ENCODE data around the gene FAM83F.
"Not testable (repeated sequence)": the region's sequence is repeated elsewhere in the genome, so short reads cannot be mapped to it uniquely, and the experiment has no call there.

The FAM83F gene

DNA sequence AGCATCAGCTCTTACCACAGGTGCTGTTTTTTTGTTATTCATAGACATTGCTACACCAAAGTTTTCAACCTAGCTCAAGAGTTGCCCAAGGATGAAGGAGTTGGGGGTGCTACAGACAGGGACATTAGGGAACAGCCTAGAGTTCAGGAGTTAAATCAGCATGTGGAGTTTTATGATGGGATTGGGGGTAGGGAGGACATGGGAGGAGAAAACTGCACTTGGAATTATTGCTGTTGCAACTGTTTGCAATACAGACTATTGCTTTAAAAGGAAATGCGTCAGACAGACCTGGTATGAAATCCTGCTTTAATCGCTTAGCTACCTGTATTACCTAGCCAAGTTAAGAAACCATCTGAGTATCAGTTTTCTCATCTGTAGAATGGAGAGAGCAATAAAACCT lies 28.3 kb upstream of the FAM83F start:
- no peak for DNase-seq (ENCODE audit: low read depth)

DNA sequence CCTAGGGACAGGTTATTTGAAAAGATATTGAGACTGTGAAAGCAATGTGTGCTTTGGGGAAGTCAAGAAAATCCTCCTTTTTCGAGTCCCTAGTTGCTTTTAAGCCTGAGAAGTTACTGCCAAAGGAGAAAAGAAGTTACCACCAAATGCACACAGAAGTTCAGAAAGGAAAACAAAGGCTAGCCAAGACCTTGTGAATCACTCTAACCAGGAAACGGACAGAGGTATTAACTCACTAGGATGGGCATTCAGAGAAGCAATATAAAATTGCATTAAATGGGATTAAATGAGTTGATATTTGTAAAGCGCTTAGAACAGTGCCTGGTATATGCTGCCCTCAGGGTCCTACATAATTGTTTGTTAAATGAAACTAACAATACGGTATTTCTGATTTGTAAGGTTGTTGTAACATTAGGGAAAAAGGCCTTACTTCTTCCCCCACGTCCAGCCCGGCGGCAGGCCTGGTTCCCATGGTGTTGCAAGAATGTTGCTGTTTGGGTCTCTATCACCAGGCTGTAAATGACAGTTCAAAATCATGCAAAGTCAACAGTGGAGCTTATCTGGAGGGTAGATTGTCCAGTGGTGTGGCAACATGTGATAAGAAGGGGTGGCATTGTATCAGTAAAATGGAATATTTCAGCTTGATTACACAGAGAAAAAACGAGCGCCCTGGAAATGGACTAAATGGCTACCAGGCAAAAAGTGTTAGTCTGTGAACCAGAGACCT lies 27.5 kb upstream of the FAM83F start:
- DNase-seq (ENCODE audit: low read depth): no peak

DNA sequence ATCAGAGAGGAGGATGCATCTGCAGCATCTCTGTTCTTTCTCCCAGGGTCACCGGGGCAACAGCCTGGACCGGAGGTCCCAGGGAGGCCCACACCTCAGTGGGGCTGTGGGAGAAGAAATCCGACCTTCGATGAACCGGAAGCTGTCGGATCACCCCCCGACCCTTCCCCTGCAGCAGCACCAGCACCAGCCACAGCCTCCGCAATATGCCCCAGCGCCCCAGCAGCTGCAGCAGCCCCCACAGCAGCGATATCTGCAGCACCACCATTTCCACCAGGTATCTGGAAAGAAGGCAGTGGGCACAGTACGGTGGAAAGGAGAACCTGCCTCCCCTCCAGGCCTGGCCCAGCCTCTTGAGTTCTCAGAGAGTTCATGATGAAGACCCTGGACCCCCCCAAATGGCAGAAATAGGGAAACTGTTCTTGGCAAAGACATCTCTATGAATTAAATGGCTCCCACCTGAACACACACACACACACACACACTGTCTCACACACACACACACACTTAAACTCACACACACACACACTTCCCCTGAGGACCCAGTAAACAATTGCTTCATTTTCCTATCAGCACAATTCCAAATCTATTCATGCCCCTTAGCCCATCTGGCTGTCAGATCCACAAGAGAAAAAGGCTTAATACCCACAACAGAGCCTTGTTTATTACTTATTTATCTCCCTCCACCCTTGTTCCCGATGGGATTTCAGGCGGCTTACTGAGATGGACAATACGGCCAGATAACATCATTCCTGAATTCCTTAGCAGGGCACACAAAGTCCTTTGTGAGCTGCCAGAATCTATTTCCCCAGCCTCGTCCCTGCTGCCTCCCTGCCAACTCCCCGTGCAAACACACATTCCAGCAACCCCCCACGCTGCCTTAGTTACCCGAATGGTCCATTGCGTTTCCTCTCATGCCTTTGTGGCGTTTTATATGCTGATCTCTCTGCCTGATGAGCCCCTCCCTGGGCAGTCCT lies 26.5 kb upstream of the FAM83F start:
- no peak for DNase-seq (ENCODE audit: low read depth)

DNA sequence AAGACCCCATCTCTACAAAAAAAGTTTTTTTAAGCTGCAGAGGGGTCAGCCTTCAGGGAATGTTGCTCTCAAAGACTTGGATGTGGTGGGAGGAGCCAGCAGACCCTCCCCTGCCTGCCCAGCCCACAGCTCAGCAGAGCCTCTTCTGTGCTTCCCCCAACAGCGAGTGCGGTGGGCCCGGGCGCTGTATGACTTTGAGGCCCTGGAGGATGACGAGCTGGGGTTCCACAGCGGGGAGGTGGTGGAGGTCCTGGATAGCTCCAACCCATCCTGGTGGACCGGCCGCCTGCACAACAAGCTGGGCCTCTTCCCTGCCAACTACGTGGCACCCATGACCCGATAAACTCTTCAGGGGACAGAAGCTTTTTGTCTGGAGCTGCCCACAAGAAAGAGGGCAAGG lies 24.0 kb upstream of the FAM83F start:
- no peak for DNase-seq (ENCODE audit: low read depth)

DNA sequence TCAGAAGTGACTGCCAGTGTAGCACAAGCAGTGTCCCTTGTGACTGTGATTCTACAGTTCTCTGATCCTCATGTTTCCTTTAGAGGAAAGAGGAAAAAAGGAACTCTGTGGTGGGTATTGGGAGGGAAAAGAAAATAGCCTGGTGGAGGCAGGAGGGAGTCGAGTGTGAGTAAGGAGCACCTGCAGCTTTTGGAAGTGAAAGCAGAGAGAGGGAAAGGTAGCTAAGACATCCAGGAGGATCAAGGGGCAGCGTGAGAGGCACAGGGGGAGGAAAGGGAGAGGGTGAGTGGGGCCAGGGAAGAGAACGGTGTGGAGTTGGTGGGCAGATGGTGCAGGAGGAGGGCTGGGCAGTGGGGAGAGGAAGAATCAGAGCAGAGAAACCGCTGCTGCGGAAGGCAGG lies 22.1 kb upstream of the FAM83F start:
- no peak for DNase-seq (ENCODE audit: low read depth)

DNA sequence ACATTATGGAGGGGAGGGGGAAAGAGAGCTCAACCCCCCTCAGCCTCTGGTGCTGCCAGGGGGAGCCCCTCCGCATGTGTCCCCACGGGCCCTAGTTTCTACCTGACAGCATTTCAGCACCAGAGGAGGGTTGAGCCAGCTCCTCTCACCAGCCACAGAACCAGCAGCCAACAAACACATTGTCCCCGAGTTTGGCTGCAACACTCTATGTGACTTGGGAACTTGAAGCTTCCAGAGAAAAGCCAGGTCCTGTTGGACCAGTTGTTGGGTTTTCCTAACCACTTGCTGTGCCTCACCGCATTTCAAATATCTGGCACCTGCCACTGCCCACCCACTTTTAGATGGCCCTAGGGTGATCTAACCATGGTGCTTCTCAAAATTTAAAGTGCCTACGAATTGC lies 21.1 kb upstream of the FAM83F start:
- no peak for DNase-seq (ENCODE audit: low read depth)

DNA sequence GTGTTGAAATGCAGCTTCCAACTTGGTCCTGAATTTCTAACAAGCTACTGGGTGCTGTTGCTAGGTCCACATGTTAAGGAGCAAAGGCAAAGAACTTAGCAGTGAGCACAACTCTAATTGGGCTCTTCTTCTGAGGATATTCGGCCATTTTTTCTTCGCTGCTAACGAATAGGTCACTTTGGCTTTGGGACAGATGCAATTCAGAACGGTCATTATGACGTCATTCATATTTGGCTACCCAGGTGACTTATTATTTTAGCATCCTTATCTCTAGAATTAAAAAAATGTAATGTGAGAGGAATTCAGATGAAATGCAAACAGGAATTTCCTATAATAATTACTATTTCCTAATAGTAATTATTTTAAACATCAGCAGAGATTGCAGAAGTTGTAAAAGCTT lies 20.7 kb upstream of the FAM83F start:
- DNase-seq (ENCODE audit: low read depth): no peak

DNA sequence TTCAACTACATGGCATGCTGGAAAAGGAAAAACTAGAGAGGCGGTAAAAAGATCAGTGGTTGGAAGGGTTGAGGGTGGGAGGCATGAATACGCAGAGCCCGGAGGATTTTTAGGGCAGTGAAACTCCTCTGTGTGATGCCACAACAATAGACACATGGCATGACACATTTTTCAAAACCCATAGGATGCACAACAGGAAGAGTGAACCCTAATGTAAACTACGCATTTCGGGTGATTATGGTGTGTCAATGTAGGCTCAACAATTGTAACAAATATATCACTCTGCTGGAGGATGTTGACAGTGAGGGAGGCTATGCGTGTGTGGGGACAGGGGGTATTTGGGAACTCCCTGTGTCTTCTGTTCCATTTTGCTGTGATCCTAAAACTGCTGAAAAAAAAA lies 15.7 kb upstream of the FAM83F start:
- DNase-seq (ENCODE audit: low read depth): no peak

DNA sequence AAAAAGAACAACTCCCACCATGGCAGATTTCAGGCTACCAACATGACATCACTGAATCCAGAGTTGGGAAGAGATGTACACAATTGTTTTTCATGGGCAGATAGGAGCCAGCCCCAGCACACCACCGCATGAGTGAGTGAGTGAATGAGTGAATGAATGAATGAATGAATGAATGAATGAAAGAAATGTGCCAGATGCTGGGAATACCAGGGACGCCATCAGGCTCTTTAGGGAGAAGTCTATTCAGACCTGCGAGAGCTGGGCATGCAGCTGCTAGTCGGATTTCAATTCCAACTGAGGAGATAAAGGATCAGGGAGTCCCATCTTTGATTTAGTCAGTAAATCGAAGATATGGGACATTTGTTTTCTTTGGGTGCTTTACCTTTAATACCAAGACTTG lies 15.3 kb upstream of the FAM83F start:
- no peak for DNase-seq (ENCODE audit: low read depth)

DNA sequence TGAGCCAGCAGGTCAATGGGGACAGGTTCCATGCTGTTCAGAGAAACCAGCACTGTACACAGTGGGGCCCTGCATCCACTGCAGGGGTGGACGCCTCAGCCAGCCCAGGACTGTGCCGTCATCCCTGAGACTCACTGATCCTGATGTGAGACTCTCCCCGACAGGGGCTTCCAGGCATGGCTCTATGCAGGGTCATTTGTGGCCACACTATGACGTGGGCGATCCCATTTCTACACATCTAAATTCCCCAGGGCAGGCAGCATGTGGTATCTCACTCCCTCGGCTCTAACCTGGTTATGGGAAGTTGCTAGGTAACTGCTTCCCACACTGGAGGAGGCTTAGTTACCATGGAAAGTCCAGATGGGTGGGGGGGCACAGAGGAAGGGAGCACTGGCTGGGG lies 14.2 kb upstream of the FAM83F start:
- no peak for DNase-seq (ENCODE audit: low read depth)

DNA sequence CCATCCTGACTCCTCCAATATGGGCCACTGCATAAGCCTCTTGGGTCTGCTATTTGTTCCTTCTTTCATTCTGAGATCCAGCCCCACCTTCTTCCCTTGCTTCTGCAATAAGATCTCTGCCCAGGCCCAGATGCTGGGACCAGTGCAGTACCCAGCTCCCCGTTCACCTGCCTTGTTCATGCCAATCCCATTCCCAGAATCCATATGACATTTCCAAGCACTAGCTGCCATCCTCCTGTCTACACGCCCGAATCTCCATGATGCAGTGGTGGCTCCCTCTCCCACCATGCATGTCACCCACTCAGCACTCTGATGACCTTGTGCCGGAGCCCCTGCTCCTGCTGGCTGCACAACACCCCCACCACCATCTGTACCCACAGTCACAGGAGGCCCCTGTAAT lies 11.4 kb upstream of the FAM83F start:
- DNase-seq (ENCODE audit: low read depth): no peak

DNA sequence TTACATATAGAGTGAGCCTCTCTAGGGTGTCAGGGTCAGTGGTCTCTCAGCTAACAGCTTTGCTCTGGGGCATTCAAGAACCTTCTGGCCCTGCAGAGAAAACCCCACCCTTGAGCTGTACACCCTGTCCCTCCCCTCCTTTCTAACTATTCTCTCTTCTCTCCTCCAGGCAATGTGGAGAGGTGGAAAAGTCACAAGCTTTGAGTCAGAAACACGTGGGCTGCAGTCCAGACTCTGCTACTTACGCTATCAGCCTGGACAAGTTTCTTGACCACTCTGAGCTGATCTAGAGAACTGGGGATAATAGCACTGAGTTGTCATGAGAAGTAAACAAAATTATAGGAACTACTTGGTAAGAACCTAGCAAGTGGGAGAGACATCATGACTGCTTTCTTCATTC lies 10.7 kb upstream of the FAM83F start:
- no peak for DNase-seq (ENCODE audit: low read depth)

DNA sequence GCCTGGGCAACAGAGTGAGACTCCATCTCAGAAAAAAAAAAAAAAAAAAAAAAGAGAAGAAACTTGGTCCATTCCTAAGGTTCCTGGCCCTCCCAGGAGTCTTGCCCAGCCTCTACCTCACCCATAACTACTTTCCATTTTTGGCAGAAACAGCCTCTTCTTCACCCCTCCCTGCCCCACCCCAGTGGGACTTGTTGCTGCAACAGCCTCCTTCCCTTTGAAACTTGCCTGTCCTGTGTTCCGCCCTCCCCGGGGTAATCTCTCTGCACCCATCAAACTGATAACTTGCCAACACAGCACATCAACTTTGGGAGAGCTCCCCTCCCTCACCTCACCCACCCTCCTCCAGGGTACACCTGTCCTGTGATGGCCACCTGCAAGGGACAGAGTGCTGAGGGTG lies 10.0 kb upstream of the FAM83F start:
- no peak for DNase-seq (ENCODE audit: low read depth)

DNA sequence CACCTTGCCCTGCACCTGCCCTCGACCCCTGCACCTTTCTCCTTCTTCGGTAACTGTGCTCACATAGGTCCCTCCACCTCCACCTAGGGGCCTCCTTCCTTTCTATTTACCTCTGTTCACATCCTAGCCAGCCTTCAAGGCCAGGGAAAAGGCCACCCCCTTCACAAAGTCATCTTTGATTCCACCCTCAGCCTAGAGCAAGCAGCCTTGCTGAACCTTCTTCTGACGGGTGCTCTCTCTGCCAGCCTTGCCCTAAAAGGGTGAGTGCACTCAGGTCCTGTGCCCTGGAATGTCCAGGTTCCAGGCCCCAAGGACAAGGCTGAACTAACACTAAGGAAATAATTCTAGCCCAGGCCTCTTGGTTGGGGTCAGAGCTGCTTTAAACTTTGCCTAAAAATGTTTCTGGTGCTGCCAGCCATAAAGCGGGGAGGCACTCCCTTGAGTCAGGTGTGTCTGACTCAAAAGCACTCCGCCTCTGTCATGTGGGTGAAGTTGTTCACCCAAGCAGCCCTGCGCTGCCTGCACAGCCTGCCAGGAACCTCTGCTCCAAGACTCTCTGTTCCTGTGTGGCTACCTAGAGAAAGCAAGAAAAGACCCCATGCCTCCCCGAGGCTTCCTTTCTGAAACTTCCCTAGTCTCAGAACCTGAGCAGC lies 9.2 kb upstream of the FAM83F start:
- no peak for DNase-seq (ENCODE audit: low read depth)

DNA sequence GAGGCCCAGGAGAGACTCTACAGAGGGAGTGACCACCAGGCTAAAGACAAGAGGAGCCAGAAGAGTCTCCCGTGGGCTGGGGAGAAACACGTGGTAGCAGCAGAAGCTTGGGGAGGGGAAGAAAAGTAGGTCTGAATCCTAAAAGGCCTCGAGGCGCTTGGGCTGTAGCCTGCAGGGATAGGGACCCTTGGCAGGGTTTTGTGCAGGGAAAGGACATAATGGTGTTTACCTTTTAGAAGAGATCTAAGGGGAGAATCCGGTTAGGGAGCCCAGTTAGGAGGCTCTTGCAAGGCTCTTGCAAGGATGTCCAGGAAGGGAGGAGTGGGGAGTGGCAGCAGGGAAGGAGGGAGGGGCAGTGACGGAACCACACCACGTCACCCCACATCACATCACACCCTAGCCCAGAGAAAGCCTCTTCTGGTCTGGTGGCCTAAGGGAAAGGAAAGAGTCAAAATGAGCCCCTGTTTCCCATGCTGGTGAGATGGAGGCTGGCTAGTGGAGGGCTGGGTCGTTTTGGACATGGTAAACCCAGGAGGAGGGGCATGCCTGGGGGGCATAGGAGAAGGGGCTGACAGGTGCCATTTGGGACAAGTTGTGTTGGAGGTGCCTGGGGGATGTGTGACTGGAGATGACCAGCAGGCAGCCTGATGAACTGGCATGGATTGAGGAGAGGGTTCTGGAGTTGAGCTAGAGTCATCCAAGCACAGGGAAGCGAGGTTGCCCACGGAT lies 6.2 kb upstream of the FAM83F start:
- DNase-seq (ENCODE audit: low read depth): no peak

DNA sequence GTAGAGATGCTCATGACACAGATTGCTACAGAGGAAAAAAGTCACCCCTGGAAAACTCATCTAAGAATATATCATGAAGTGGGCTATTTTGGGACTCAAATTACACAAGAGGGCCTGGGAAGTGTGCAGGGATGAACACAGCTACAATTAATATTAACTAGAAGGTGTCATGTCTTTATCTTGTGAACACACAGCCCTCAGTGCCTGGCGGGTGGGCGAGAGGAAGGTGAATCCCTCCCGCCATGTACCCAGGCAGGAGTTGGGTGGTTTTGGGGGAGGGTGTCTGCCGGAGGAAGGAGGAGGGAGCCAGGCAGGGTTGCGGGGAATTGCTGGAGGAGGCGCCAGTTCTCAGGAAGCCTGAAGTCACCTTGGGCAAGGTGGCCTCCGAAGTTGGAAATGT lies 5.1 kb upstream of the FAM83F start:
- no peak for DNase-seq (ENCODE audit: low read depth)

DNA sequence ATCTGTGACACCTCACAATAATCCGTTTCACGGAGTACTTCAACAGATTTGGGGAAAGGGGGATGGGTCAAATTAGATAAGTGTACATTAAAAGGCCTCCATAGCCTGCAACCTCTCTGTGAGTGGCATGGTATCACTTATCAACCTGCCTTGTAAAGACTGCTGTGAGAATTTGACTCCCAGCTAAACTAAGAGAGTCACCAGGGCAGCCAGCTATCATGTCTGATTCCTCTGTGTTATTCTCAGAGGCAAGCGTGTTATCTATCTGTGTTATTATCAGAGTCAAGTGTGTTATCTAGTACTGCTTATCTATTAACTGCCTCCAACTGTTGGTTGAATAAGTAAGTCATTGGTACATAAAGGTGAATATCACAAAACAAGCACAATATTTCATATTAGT lies 4.1 kb upstream of the FAM83F start:
- DNase-seq (ENCODE audit: low read depth): no peak

DNA sequence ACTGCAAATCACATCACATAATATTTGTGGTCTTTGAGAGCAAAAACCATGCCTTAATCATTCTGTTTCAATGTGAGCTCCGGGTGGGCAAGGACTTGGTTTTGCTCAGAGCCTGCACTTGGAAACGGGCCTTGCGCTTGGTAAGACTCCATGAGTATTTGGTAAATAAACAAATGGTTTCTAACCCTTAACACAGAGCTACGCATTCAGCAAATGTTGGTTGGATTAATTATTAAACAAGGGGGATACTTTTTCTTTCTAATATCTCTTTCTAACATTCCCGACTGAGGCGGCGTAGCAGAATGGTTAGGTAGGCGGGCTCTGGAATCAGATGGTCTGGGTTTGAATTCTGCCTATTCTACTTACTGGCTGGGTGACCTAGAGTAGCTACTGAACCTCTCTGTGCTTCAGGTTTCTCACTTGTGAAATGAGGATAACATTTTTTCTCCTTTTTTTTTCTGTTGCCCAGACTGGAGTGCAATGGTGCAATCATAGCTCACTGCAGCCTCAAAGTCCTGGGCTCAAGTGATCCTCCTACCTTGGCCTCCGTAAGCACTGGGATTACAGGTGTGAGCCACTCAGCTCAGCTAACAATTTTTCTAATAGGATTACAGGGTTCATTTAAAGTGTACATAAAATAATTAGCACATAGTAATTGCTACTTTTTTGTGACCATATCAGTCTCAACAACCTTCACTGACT lies 3.4 kb upstream of the FAM83F start:
- no peak for DNase-seq (ENCODE audit: low read depth)

DNA sequence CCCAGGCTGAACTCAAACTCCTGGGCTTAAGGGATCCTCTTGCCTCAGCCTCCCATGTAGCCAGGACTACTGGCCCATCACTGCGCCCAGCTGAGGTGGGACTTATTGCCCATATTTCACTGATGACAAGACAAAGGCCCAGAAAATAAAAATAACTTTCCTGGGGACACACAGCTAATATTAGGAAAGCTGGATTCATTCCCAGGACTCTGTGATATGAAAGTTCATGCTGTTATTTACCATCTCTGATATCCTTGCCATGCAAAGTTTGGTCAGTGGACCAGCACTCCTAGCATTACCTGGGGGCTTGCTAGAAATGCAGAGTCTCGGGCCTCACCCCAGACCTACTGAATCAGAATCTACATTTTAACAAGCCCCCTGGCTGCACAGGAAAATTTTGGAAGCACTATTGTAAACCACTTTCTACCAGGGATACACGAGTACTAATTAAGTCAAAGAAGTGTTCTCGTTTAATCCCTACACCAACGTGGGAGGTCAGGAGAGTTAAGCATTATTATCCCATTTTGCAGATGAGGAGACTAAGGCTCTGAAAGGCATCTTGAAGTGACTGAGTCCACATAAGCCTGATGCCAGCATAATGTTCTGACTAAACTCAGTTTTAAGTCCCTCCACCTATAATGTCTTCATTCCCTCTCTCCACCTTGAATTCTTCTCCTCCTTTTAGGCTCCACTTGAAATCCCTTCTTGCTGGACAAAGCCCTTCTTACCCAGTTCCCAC lies 2.5 kb upstream of the FAM83F start:
- no peak for DNase-seq (ENCODE audit: low read depth)

DNA sequence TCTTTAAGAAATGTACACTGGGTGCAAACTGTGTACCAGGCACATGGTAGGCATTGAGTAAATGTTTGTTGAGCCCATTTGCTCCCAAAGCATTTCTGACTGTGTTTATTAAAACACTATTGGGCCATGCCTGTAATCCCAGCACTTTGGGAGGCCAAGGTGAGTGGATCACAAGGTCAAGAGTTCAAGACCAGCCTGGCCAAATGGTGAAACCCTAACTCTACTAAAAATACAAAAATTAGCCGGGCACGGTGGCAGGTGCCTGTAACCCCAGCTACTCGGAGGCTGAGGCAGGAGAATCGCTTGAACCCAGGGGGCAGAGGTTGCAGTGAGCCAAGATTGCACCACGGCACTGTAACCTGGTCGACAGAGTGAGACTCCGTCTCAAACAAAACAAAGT lies 1.9 kb upstream of the FAM83F start:
- DNase-seq (ENCODE audit: low read depth): not testable (repeated sequence)

DNA sequence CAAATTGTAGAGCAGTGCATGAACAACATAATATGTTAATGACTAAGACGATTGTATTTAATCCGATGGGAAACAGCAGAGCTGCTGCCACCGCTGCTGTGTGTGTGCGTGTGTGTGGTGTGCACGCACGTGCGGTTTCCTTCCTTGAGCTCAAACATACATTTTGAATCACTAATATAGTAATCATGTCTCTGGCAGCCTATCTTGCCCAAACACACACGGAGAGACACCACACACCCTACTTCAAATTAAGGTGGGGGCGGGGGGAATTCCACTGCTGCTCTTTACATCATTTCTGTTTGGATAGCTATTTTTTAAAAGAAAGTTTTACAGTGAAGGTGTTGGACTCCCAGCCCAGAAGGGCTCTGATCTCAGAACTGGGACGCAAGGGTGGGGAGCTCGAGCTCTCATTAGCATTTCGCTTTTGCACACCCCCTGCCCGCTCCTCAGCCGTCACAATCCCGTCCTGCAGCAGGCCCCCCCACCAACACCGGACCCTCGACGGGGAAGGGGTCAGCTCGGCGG lies 651 bp upstream of the FAM83F start:
- DNase-seq (ENCODE audit: low read depth): no peak

Measured in non-pigmented ciliary epithelial cell (primary cell).